GM21528 (cell line): ENCODE data around the gene PLEKHH1.
"Not testable (repeated sequence)": the region's sequence is repeated elsewhere in the genome, so short reads cannot be mapped to it uniquely, and the experiment has no call there.

ENCODE experiments used
- ATAC-seq: cut with Tn5 transposase; IDR thresholded peaks from one replicate; pipeline ENCODE4 v1.9.1; 2021; ENCODE audit warnings: mild to moderate bottlenecking, moderate library complexity; ENCODE audit not compliant: unreplicated experiment, low FRiP score

Gene PLEKHH1

GRCh38 chr14:67619446-67620216 is 86.5 kb downstream of the PLEKHH1 start, which contains the start of gene ARG2:
Gene ARG2 (plus strand): TSS chr14:67619920. CDS start chr14:67619978, 58 bp downstream.
- peak; percentile 94 for ATAC-seq

- no peak for ATAC-seq
These were observed 87.2 kb downstream of the PLEKHH1 start for GRCh38 chr14:67620217-67620785.

- ATAC-seq = no peak
These were observed 89.6 kb downstream of the PLEKHH1 start for GRCh38 chr14:67622675-67623074.

GRCh38 chr14:67623114-67623513 is 90.0 kb downstream of the PLEKHH1 start:
- no peak for ATAC-seq

- not testable (repeated sequence) for ATAC-seq
These were observed 93.0 kb downstream of the PLEKHH1 start for GRCh38 chr14:67626131-67626530.

GRCh38 chr14:67627519-67627918 is 94.4 kb downstream of the PLEKHH1 start:
- ATAC-seq = no peak

- no peak for ATAC-seq
These were observed 97.1 kb downstream of the PLEKHH1 start for GRCh38 chr14:67630186-67630585.

GRCh38 chr14:67630938-67631337 is 97.8 kb downstream of the PLEKHH1 start:
- no peak for ATAC-seq

- ATAC-seq = no peak
These were observed 100.5 kb downstream of the PLEKHH1 start for GRCh38 chr14:67633451-67634147.

GRCh38 chr14:67636361-67636919 is 103.3 kb downstream of the PLEKHH1 start:
- no peak for ATAC-seq

GRCh38 chr14:67638642-67639041 is 105.6 kb downstream of the PLEKHH1 start:
- no peak for ATAC-seq
